ENCODE measurements around the gene TMEM259. TPM values are rescaled to one million over a fixed set of nuclear protein-coding genes. Genes with fewer than 3 reads are reported as not detected.
A peak's percentile ranks its signal among the peaks of the same experiment; 100 is the strongest.

Gene TMEM259
- total and polyA plus RNA-seq, 9 of the 15 experiments (the other 6 are each of a cell fraction or from before 2014, with no cell fraction given) = 0.52 to 231 (median 63.6) TPM

DNA sequence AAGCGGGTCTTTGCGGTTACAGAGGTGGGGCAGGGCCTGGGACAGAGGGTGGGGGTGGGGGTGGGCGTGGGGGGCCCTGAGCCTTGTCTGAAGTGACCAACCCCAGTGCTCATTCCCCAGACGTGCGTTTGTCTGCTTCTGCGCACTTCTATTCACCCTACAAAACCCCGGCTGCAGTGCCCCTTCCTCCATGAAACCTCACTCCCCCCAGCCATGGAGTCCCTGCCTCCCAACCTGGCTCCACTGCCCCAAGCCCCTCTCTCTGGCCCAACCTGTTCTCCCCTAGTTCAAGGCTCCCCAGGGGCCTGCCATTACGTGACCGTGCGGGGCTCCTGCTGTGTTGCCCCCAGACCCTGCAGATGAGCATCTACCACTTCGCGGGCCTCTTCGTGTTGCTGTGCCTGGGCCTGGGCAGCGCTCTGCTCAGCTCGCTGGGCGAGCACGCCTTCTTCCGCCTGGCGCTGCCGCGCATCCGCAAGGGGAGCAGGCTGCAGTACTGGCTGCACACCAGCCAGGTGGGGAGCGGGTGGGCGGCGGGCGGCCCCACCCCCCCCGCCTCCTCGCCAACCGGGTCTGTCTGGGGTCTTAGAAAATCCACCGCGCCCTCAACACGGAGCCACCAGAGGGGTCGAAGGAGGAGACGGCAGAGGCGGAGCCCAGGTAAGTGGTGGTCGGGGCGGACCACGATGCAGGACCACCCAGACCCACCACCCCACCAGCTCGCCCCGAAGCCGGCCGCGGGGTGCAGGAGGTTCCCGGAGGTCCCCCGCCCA is 12.5 kb downstream of the TMEM259 start:
- H3K9ac ChIP-seq (ENCODE audit: insufficient read depth in 1 of 2, low read depth in 2 of 2, low read length in 2 of 2) = no peak overlapping the region
- in situ Hi-C loops (cut with MboI) (no loop called here), intact Hi-C loops (cut with micrococcal nuclease) (no loop called here)
- H3K9me1 ChIP-seq (ENCODE audit: control insufficient read depth, insufficient read depth, low read length) = no peaks in the 10 kb centered on the region
- POLR2A ChIA-PET = no interaction called here
- no peak for DNase-seq (ENCODE audit: extremely low read depth in 1 of 4, low spot score in 3 of 4)
- no peak overlapping the region for H2AFZ ChIP-seq (ENCODE audit: low read depth, low read length)
- CTCF ChIA-PET (ENCODE audit: low intra/inter-chr PET ratio) = no interaction called here
- no peak overlapping the region for H3K27ac ChIP-seq (ENCODE audit: extremely low read depth, low read depth, low read length)
- H3K4me2 ChIP-seq (ENCODE audit: insufficient read depth, low read length) = no peak overlapping the region
- no peaks in the 10 kb centered on the region for H3K9me3 ChIP-seq (replicated peaks; ENCODE audit: control insufficient read depth, insufficient read depth, low read depth, low read length)
- H3K79me2 ChIP-seq (ENCODE audit: control insufficient read depth, insufficient read depth, low read length) = peaks cover 5% of the 10 kb centered on the region; the same call in 1 of the 3 replicates
- FAIRE-seq = no peak
- peaks cover 43% of the 10 kb centered on the region; the same call in 2 of the 3 replicates for H3K36me3 ChIP-seq (ENCODE audit: control insufficient read depth, insufficient read depth, low read length)
- no TSS peak for BruUV-seq (replicated peaks)
- H3K4me3 ChIP-seq = no peak overlapping the region
- no peaks in the 10 kb centered on the region for H3K27me3 ChIP-seq (ENCODE audit: control insufficient read depth in 2 of 2, insufficient read depth in 2 of 2, low read length in 2 of 2)
- TF ChIP-seq, protein P1, sequence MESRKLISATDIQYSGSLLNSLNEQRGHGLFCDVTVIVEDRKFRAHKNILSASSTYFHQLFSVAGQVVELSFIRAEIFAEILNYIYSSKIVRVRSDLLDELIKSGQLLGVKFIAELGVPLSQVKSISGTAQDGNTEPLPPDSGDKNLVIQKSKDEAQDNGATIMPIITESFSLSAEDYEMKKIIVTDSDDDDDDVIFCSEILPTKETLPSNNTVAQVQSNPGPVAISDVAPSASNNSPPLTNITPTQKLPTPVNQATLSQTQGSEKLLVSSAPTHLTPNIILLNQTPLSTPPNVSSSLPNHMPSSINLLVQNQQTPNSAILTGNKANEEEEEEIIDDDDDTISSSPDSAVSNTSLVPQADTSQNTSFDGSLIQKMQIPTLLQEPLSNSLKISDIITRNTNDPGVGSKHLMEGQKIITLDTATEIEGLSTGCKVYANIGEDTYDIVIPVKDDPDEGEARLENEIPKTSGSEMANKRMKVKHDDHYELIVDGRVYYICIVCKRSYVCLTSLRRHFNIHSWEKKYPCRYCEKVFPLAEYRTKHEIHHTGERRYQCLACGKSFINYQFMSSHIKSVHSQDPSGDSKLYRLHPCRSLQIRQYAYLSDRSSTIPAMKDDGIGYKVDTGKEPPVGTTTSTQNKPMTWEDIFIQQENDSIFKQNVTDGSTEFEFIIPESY (CRISPR knock-in tag; IDR thresholded peaks at IDR 0.05) = peak; percentile 21; the same call in 1 of the 2 replicates
- no peak for TF ChIP-seq ZNF436 (CRISPR knock-in tag; IDR thresholded peaks at IDR 0.05)
- peak; percentile 38; the same call in 1 of the 2 replicates for TF ChIP-seq SUPT5H (IDR thresholded peaks at IDR 0.05)
- TF ChIP-seq RBFOX2 (IDR thresholded peaks at IDR 0.05; ENCODE audit: low read depth, low read length) = peak; percentile 48
- TF ChIP-seq POLR2G (IDR thresholded peaks at IDR 0.05; ENCODE audit: low read depth, low read length) = peak; percentile 68
- peak; percentile 42; the same call in 1 of the 2 replicates for TF ChIP-seq POLR2A (conservative IDR thresholded peaks at IDR 0.05)
- peak; percentile 78 for TF ChIP-seq RBM22 (IDR thresholded peaks at IDR 0.05; ENCODE audit: low read depth, low read length, poor library complexity, severe bottlenecking)
- no peak for TF ChIP-seq CCAR2 (IDR thresholded peaks at IDR 0.05; ENCODE audit: low read depth, low read length)
- TF ChIP-seq ZBTB2 (IDR thresholded peaks at IDR 0.05) = no peak
- no peaks in the 10 kb centered on the region for H4K20me1 ChIP-seq (replicated peaks; ENCODE audit: control insufficient read depth, insufficient read depth, low read length)
- WGBS (ENCODE audit: insufficient coverage, low coverage, missing lambda C conversion rate) = 91% methylated on average over 24 of the region's 45 CpGs
- H3K4me1 ChIP-seq (replicated peaks in 1 of 2; ENCODE audit: control insufficient read depth in 2 of 2, insufficient read depth in 2 of 2, low read length in 2 of 2) = peaks cover 0 to 75% of the 10 kb centered on the region in 2 experiments; a peak in 2 of 5 replicates
- no peak for ATAC-seq
